H1 (cell line): ENCODE data around the gene OR10A6. TPM values are rescaled to one million over a fixed set of nuclear protein-coding genes. Genes with fewer than 3 reads are reported as not detected.

Experiments
- CHD2 ChIP-seq: IDR thresholded peaks from 2 replicates; pipeline ENCODE4 v1.6.1; 2012; ENCODE audit warnings: low read length, improper control_type of control experiment
- JUND ChIP-seq: IDR thresholded peaks from 2 replicates; pipeline ENCODE4 v1.6.1; 2011; ENCODE audit warnings: mild to moderate bottlenecking, improper control_type of control experiment, low read length
- POLR2A ChIP-seq, 2 experiments: IDR thresholded peaks; 1 replicate in 1 of 2; 2 replicates in 1 of 2; pipeline ENCODE4 v1.6.1; 2011; ENCODE audit warnings: low read depth in 2 of 2, low read length in 2 of 2, mild to moderate bottlenecking in 2 of 2; ENCODE audit errors: control extremely low read depth in 1 of 2
- TAF1 ChIP-seq: IDR thresholded peaks from 2 replicates; pipeline ENCODE4 v1.6.1; 2011; ENCODE audit warnings: mild to moderate bottlenecking, low read depth, low read length
- TAF7 ChIP-seq: optimal IDR thresholded peaks from 2 replicates; pipeline ENCODE3; 2011; ENCODE audit warnings: low read depth, mild to moderate bottlenecking, inconsistent platforms, low read length, moderate library complexity, borderline replicate concordance
- TEAD4 ChIP-seq: IDR thresholded peaks from 2 replicates; pipeline ENCODE4 v1.6.1; 2012; ENCODE audit warnings: low read depth, low read length, inconsistent platforms, mixed read lengths
- polyA plus RNA-seq, 7 experiments: library from polyadenylated mRNA; depleted of rRNA in 3 of 7; stranded (reverse) in 5 of 7; unstranded in 2 of 7; fragments of >200 nt in 5 of 7; fragments of 200-250 nt in 2 of 7; gene quantifications; 1 replicate in 5 of 7; 2 replicates in 1 of 7; 4 replicates in 1 of 7; pipeline versions ENCODE4 v1.2.1 to v1.2.3, GENCODE V29; 2011 to 2013; ENCODE audit warnings: missing spikeins in 2 of 7, mixed read lengths in 2 of 7
- total RNA-seq: library from RNA; stranded (reverse); fragmentation: NEBNext Ultra II Directional; extraction: Animal tissue kit (Norgen Biotek cat#: 25700); gene quantifications from 2 replicates; pipeline ENCODE4 v1.2.1, GENCODE V29; 2021
- TF ChIP-seq, protein P1 (sequence below): fragments of 300-600 bp; sonication (generic); IDR thresholded peaks from 2 replicates; pipeline ENCODE4 v1.7.1; 2012; ENCODE audit warnings: low read length, moderate library complexity, mild to moderate bottlenecking, inconsistent platforms; ENCODE audit not compliant: insufficient replicate concordance
- TF ChIP-seq, protein P2 (sequence below): IDR thresholded peaks from 2 replicates; pipeline ENCODE4 v1.6.1; 2012; ENCODE audit warnings: low read length, inconsistent platforms

The OR10A6 gene
- total and polyA plus RNA-seq, 2 of the 8 experiments (the other 6 are each of a cell fraction or from before 2014, with no cell fraction given), result not detected

DNA sequence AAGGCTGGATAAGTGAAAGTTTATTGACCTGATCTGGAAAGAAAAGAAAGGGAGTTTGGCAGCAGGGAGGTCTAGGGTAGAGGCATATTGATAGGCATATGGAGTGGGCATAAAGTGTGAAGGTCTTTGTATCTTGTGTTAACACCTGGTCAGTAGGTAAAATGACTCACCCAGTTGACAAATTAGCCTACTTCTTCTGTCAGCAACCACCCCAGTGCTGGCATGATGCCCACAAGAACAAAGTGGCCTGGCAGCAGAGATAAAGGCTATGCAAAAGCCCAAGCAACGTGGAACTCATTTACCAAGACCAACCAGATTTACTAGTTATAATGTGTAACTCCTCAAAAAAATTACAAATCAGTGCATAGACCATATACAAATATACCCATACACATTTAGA, 5.5 kb upstream of the OR10A6 start (continued):
- TF ChIP-seq, protein P1, sequence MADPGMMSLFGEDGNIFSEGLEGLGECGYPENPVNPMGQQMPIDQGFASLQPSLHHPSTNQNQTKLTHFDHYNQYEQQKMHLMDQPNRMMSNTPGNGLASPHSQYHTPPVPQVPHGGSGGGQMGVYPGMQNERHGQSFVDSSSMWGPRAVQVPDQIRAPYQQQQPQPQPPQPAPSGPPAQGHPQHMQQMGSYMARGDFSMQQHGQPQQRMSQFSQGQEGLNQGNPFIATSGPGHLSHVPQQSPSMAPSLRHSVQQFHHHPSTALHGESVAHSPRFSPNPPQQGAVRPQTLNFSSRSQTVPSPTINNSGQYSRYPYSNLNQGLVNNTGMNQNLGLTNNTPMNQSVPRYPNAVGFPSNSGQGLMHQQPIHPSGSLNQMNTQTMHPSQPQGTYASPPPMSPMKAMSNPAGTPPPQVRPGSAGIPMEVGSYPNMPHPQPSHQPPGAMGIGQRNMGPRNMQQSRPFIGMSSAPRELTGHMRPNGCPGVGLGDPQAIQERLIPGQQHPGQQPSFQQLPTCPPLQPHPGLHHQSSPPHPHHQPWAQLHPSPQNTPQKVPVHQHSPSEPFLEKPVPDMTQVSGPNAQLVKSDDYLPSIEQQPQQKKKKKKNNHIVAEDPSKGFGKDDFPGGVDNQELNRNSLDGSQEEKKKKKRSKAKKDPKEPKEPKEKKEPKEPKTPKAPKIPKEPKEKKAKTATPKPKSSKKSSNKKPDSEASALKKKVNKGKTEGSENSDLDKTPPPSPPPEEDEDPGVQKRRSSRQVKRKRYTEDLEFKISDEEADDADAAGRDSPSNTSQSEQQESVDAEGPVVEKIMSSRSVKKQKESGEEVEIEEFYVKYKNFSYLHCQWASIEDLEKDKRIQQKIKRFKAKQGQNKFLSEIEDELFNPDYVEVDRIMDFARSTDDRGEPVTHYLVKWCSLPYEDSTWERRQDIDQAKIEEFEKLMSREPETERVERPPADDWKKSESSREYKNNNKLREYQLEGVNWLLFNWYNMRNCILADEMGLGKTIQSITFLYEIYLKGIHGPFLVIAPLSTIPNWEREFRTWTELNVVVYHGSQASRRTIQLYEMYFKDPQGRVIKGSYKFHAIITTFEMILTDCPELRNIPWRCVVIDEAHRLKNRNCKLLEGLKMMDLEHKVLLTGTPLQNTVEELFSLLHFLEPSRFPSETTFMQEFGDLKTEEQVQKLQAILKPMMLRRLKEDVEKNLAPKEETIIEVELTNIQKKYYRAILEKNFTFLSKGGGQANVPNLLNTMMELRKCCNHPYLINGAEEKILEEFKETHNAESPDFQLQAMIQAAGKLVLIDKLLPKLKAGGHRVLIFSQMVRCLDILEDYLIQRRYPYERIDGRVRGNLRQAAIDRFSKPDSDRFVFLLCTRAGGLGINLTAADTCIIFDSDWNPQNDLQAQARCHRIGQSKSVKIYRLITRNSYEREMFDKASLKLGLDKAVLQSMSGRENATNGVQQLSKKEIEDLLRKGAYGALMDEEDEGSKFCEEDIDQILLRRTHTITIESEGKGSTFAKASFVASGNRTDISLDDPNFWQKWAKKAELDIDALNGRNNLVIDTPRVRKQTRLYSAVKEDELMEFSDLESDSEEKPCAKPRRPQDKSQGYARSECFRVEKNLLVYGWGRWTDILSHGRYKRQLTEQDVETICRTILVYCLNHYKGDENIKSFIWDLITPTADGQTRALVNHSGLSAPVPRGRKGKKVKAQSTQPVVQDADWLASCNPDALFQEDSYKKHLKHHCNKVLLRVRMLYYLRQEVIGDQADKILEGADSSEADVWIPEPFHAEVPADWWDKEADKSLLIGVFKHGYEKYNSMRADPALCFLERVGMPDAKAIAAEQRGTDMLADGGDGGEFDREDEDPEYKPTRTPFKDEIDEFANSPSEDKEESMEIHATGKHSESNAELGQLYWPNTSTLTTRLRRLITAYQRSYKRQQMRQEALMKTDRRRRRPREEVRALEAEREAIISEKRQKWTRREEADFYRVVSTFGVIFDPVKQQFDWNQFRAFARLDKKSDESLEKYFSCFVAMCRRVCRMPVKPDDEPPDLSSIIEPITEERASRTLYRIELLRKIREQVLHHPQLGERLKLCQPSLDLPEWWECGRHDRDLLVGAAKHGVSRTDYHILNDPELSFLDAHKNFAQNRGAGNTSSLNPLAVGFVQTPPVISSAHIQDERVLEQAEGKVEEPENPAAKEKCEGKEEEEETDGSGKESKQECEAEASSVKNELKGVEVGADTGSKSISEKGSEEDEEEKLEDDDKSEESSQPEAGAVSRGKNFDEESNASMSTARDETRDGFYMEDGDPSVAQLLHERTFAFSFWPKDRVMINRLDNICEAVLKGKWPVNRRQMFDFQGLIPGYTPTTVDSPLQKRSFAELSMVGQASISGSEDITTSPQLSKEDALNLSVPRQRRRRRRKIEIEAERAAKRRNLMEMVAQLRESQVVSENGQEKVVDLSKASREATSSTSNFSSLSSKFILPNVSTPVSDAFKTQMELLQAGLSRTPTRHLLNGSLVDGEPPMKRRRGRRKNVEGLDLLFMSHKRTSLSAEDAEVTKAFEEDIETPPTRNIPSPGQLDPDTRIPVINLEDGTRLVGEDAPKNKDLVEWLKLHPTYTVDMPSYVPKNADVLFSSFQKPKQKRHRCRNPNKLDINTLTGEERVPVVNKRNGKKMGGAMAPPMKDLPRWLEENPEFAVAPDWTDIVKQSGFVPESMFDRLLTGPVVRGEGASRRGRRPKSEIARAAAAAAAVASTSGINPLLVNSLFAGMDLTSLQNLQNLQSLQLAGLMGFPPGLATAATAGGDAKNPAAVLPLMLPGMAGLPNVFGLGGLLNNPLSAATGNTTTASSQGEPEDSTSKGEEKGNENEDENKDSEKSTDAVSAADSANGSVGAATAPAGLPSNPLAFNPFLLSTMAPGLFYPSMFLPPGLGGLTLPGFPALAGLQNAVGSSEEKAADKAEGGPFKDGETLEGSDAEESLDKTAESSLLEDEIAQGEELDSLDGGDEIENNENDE, result no peak
- TF ChIP-seq CHD2 (no peak), JUND (no peak), TAF7 (no peak), TAF1 (no peak), TEAD4 (no peak), POLR2A (IDR thresholded peaks at IDR 0.05; ENCODE audit: control extremely low read depth in 1 of 2, low read depth in 2 of 2, low read length in 2 of 2) (no peak)
- TF ChIP-seq, protein P2, sequence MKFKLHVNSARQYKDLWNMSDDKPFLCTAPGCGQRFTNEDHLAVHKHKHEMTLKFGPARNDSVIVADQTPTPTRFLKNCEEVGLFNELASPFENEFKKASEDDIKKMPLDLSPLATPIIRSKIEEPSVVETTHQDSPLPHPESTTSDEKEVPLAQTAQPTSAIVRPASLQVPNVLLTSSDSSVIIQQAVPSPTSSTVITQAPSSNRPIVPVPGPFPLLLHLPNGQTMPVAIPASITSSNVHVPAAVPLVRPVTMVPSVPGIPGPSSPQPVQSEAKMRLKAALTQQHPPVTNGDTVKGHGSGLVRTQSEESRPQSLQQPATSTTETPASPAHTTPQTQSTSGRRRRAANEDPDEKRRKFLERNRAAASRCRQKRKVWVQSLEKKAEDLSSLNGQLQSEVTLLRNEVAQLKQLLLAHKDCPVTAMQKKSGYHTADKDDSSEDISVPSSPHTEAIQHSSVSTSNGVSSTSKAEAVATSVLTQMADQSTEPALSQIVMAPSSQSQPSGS, result no peak
- TF ChIP-seq, all 59 proteins: peak for 0
